ENCODE results near the gene ANO4.

The ANO4 gene

DNA sequence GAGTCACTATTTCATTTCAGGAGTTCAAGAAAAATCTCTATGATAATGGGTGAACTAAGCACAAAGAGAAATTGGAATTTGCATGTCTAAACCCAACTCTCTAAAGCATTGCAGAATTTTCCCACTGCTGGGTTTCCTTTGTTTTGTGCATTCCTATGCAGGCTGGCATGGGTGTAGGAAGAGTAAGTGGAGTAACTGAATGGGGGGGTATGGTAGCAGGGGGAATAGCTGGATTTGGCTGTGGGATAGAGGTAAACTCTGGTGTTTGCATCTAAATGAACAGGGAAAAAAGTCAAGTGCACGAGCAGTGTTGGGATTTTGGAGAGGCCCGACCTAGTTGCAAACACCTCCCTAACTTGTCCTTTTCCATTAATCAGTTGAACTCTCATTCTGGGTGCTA, 159.1 kb downstream of the ANO4 start:
- no peak for TF ChIP-seq CTCF (IDR thresholded peaks at IDR 0.05; ENCODE audit: control insufficient read depth, insufficient read depth, low read depth, low read length, missing control alignments)
- DNase-seq (ENCODE audit: low read depth), result no peak
- H3K4me3 ChIP-seq (ENCODE audit: control insufficient read depth, low read depth, low read length), result no peak overlapping the region

GRCh38 chr12:100954118-100954517, 159.5 kb downstream of the ANO4 start:
- no peak for DNase-seq (ENCODE audit: low read depth)
- H3K4me3 ChIP-seq (ENCODE audit: control insufficient read depth, low read depth, low read length), result no peak overlapping the region
- no peak for TF ChIP-seq CTCF (IDR thresholded peaks at IDR 0.05; ENCODE audit: control insufficient read depth, insufficient read depth, low read depth, low read length, missing control alignments)

DNA sequence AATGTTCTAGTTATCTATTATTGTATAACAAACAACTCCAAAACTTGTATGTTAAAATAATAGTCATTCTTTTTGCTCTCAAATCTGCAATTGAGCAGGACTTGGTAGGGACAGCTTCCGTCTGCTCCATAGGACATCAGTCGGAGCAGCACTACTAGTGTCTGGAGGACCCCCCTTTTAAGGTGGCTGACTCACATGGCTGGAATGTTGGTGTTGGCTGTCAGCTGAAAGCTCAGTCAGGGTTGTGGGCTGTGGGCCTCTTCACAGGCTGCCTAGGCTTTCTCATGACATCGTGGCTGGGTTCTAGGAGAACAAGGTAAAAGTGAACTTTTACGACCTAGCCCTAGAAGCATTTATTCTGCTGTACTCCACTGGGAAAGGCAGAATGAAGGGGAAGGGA, 160.6 kb downstream of the ANO4 start:
- no peak for DNase-seq (ENCODE audit: low read depth)
- TF ChIP-seq CTCF (IDR thresholded peaks at IDR 0.05; ENCODE audit: control insufficient read depth, insufficient read depth, low read depth, low read length, missing control alignments), result no peak
- H3K4me3 ChIP-seq (ENCODE audit: control insufficient read depth, low read depth, low read length), result no peak overlapping the region

- no peak for TF ChIP-seq CTCF (IDR thresholded peaks at IDR 0.05; ENCODE audit: control insufficient read depth, insufficient read depth, low read depth, low read length, missing control alignments)
- no peak overlapping the region for H3K4me3 ChIP-seq (ENCODE audit: control insufficient read depth, low read depth, low read length)
- DNase-seq (ENCODE audit: low read depth), result no peak
Observed at GRCh38 chr12:100956311-100956852, 161.8 kb downstream of the ANO4 start.

- peak; percentile 27 for DNase-seq (ENCODE audit: low read depth)
- no peak for TF ChIP-seq CTCF (IDR thresholded peaks at IDR 0.05; ENCODE audit: control insufficient read depth, insufficient read depth, low read depth, low read length, missing control alignments)
- H3K4me3 ChIP-seq (ENCODE audit: control insufficient read depth, low read depth, low read length), result no peak overlapping the region
Observed at GRCh38 chr12:100959481-100959880, 164.9 kb downstream of the ANO4 start.

DNA sequence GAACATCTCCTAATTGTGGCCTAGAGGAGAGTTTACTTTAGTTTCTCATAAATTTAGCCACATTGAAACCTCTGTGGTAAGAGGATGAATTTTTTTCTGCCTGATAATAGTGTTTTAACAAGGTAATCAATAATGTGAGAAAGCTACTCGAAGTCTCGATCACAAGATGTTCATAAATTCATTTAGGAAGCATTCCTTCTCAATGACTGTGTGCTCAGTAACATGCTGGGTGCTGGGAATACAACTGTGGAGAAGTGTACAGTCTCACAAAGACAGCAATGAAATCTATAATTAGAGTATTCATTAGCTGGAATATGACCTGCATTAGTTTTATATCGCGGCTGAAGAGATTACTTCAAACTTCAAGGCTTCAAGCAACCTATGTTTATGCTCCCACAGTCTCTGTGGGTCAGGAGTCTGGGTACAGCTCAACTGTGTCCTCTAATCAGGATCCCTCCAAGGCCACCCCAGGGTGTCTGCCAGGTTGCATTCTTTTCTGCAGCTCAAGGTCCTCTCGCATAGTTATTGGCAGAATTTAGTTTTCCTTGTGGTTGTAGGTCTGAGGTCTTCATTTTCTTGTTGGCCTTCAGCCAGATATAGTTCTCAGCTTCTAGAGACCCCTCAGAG, 167.6 kb downstream of the ANO4 start:
- no peak for TF ChIP-seq CTCF (IDR thresholded peaks at IDR 0.05; ENCODE audit: control insufficient read depth, insufficient read depth, low read depth, low read length, missing control alignments)
- H3K4me3 ChIP-seq (ENCODE audit: control insufficient read depth, low read depth, low read length), result no peak overlapping the region
- no peak for DNase-seq (ENCODE audit: low read depth)
